GM18507 (cell line): ENCODE results near the gene SNTG2.
"Not testable (repeated sequence)": the region's sequence is repeated elsewhere in the genome, so short reads cannot be mapped to it uniquely, and the experiment has no call there.

Experiments
- DNase-seq: peaks from one replicate; pipeline ENCODE4 v3.0.0; 2011; ENCODE audit warnings: low read depth; ENCODE audit not compliant: insufficient read length; ENCODE audit errors: extremely low spot score
- FAIRE-seq: peaks from 2 replicates; lab custom pipeline; 2011; peaks lifted over from hg19 to GRCh38; lab: Jason Lieb, UNC

Gene SNTG2

GRCh38 chr2:1413156-1413710, 462.6 kb downstream of the SNTG2 start, which contains the start of gene TPO:
Gene TPO, plus strand, starts transcription at chr2:1413463. Its CDS starts 946 bp downstream, at chr2:1414409.
- DNase-seq: no peak
- FAIRE-seq: no peak

GRCh38 chr2:1414121-1414520, 463.5 kb downstream of the SNTG2 start:
- no peak for DNase-seq
- FAIRE-seq: no peak

- DNase-seq, FAIRE-seq: not testable (repeated sequence)
These were observed 464.3 kb downstream of the SNTG2 start for GRCh38 chr2:1414901-1415300.

- FAIRE-seq (no peak), DNase-seq (no peak)
These were observed 464.9 kb downstream of the SNTG2 start for GRCh38 chr2:1415501-1415900.
